Ascending aorta (tissue), 2 donors: Measurements from ENCODE around the gene SIAH1. TPM values are rescaled to one million over a fixed set of nuclear protein-coding genes. Genes with fewer than 3 reads are reported as not detected.

ENCODE experiments used
- DNase-seq, 2 donors: peaks; one replicate each; pipeline ENCODE4 v3.0.0-alpha.2; 2019; ENCODE audit warnings: low spot score in 2 of 2
- H3K27ac ChIP-seq, 2 donors: fragments of 200-600 bp; sonication (generic); one replicate each; pipeline ENCODE4 v1.5.1; 2016 to 2017; ENCODE audit warnings: mild to moderate bottlenecking in 1 of 2
- H3K27me3 ChIP-seq: fragments of 200-600 bp; sonication (generic); one replicate; pipeline ENCODE4 v1.5.1; 2017
- H3K36me3 ChIP-seq, 2 donors: fragments of 200-600 bp; sonication (generic); one replicate each; pipeline ENCODE4 v1.5.1; 2016
- H3K4me1 ChIP-seq, 2 donors: fragments of 200-600 bp; sonication (generic); one replicate each; pipeline ENCODE4 v1.5.1; 2016 to 2017; ENCODE audit warnings: mild to moderate bottlenecking in 1 of 2
- H3K4me3 ChIP-seq, 2 donors: fragments of 200-600 bp; sonication (generic); one replicate each; pipeline ENCODE4 v1.5.1; 2016 to 2017; ENCODE audit warnings: mild to moderate bottlenecking in 1 of 2
- H3K9me3 ChIP-seq, 2 donors: fragments of 200-600 bp; sonication (generic); one replicate each; pipeline ENCODE4 v1.5.1; 2016
- intact Hi-C: fragments of 100-400 bp; cut with DNase I; formaldehyde crosslinking; loops from one replicate; pipeline ENCODE4 v1.15.1; 2023
- total RNA-seq: library from RNA; depleted of rRNA; stranded (reverse); fragments of >200 nt; gene quantifications from one replicate; pipeline ENCODE4 v1.1.0, GENCODE V29; 2016
- TF ChIP-seq, protein P1 (sequence below), 3 experiments: fragments of 200-600 bp in 2 of 3; fragments of 450-650 bp in 1 of 3; sonication (generic) in 2 of 3; IDR thresholded peaks; one replicate each; pipeline ENCODE4 v1.5.1; 2016 to 2019; ENCODE audit warnings: antibody characterized with exemption in 3 of 3, mild to moderate bottlenecking in 1 of 3, moderate library complexity in 1 of 3

SIAH1 gene
- total RNA-seq, 1 donor from 2014 or later: 11.3 TPM

DNA sequence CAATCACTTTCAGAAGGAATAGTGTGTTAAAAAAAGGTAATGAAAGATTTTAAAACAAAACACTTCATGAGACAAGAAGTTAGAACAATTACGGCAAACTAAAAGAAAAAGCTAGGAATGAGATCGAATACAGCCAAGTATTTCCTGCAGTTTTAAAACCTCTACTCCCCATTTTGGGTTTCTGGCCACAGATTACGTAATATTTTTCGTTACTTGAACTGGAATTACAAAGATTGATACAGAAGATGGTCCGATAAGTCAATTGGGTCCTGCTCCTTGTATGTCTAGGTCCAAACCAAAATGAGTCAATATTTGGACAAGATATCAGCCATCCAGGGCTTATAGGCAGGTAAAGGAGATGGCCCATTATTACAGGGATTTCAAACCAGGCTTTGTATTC, 52.2 kb downstream of the SIAH1 start:
- DNase-seq: no peak
- intact Hi-C loops: no loop called here

GRCh38 chr16:48330841-48331192, 54.4 kb downstream of the SIAH1 start:
- Histone ChIP-seq H3K4me1 (no peaks in the 10 kb centered on the region), H3K9me3 (no peaks in the 10 kb centered on the region), H3K27me3 (no peaks in the 10 kb centered on the region), H3K27ac (no peak overlapping the region), H3K4me3 (no peak overlapping the region), H3K36me3 (peaks cover 10 to 19% of the 10 kb centered on the region in 2 donors)
- intact Hi-C loops: no loop called here
- DNase-seq: no peak
- TF ChIP-seq, protein P1, sequence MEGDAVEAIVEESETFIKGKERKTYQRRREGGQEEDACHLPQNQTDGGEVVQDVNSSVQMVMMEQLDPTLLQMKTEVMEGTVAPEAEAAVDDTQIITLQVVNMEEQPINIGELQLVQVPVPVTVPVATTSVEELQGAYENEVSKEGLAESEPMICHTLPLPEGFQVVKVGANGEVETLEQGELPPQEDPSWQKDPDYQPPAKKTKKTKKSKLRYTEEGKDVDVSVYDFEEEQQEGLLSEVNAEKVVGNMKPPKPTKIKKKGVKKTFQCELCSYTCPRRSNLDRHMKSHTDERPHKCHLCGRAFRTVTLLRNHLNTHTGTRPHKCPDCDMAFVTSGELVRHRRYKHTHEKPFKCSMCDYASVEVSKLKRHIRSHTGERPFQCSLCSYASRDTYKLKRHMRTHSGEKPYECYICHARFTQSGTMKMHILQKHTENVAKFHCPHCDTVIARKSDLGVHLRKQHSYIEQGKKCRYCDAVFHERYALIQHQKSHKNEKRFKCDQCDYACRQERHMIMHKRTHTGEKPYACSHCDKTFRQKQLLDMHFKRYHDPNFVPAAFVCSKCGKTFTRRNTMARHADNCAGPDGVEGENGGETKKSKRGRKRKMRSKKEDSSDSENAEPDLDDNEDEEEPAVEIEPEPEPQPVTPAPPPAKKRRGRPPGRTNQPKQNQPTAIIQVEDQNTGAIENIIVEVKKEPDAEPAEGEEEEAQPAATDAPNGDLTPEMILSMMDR (IDR thresholded peaks at IDR 0.05): no peak

More for the DNA sequence above, 52.2 kb downstream of the SIAH1 start:
- H3K4me1 ChIP-seq: no peaks in the 10 kb centered on the region
- no peak overlapping the region for H3K27ac ChIP-seq
- peaks cover 13 to 31% of the 10 kb centered on the region in 2 donors for H3K36me3 ChIP-seq
- TF ChIP-seq, protein P1 (IDR thresholded peaks at IDR 0.05): no peak
- no peak overlapping the region for H3K4me3 ChIP-seq
- no peaks in the 10 kb centered on the region for H3K9me3 ChIP-seq
- H3K27me3 ChIP-seq: no peaks in the 10 kb centered on the region

GRCh38 chr16:48330189-48330840, 54.9 kb downstream of the SIAH1 start:
- H3K36me3 ChIP-seq: peaks cover 10 to 14% of the 10 kb centered on the region in 2 donors
- no peaks in the 10 kb centered on the region for H3K27me3 ChIP-seq
- TF ChIP-seq, protein P1 (IDR thresholded peaks at IDR 0.05): no peak
- intact Hi-C loops: no loop called here
- no peaks in the 10 kb centered on the region for H3K4me1 ChIP-seq
- no peak overlapping the region for H3K27ac ChIP-seq
- no peaks in the 10 kb centered on the region for H3K9me3 ChIP-seq
- no peak for DNase-seq
- H3K4me3 ChIP-seq: no peak overlapping the region

DNA sequence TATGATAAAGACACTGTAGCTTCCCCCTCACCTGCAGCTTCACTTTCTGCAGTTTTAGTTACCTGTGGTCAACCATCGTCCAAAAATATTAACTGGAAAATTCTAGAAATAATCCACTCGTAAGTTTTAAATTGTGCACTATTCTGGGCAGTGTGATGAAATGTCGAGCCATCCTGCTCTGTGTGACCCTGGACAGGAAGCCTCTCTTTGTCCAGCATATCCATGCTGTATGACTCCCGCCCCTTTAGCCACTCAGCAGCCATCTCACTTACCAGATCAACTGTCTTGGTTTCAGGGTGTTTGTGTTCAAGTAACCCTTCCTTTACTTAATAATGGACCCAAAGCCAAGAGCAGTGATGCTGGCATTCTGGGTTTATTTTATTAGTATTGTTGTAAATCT, 56.1 kb downstream of the SIAH1 start:
- no peak overlapping the region for H3K27ac ChIP-seq
- no peaks in the 10 kb centered on the region for H3K9me3 ChIP-seq
- intact Hi-C loops: no loop called here
- no peaks in the 10 kb centered on the region for H3K27me3 ChIP-seq
- TF ChIP-seq, protein P1 (IDR thresholded peaks at IDR 0.05): no peak
- peaks cover 1 to 2% of the 10 kb centered on the region in 2 donors for H3K36me3 ChIP-seq
- H3K4me3 ChIP-seq: no peak overlapping the region
- no peak for DNase-seq
- H3K4me1 ChIP-seq: no peaks in the 10 kb centered on the region

GRCh38 chr16:48326915-48327314, 58.3 kb downstream of the SIAH1 start:
- no peaks in the 10 kb centered on the region for H3K27me3 ChIP-seq
- no peak overlapping the region for H3K4me3 ChIP-seq
- peaks cover 0 to 2% of the 10 kb centered on the region in 2 donors for H3K4me1 ChIP-seq
- TF ChIP-seq, protein P1 (IDR thresholded peaks at IDR 0.05): no peak
- intact Hi-C loops: no loop called here
- no peak for DNase-seq
- no peaks in the 10 kb centered on the region for H3K9me3 ChIP-seq
- no peaks in the 10 kb centered on the region for H3K36me3 ChIP-seq
- H3K27ac ChIP-seq: no peak overlapping the region
